Hematopoietic multipotent progenitor cell (in vitro differentiated cells): Measurements from ENCODE around the gene ZDHHC7. TPM values are rescaled to one million over a fixed set of nuclear protein-coding genes. Genes with fewer than 3 reads are reported as not detected.
"Not testable (repeated sequence)": the region's sequence is repeated elsewhere in the genome, so short reads cannot be mapped to it uniquely, and the experiment has no call there.

Source experiments
- DNase-seq, 3 donors: peaks; one replicate each; pipeline ENCODE4 v3.0.0-alpha.2; 2011 to 2015; ENCODE audit warnings: low read depth in 2 of 3, low spot score in 2 of 3
- total RNA-seq: library from RNA; depleted of rRNA; stranded (reverse); fragments of >200 nt; gene quantifications from one replicate; pipeline ENCODE4 v1.2.3, GENCODE V29; 2012

The ZDHHC7 gene
- 56.6 TPM for total RNA-seq

- DNase-seq, result peak; percentile 82 to 91 (median 88)
Observed at GRCh38 chr16:85010931-85011845, at the start of gene ZDHHC7. Gene ZDHHC7, minus strand, starts transcription at chr16:85011535. Its CDS starts 20,917 bp downstream, at chr16:84990618.

GRCh38 chr16:85058909-85059308 is 47.6 kb upstream of the ZDHHC7 start:
- DNase-seq, result no peak

GRCh38 chr16:85057948-85058347 is 46.6 kb upstream of the ZDHHC7 start:
- DNase-seq, result no peak

GRCh38 chr16:85057212-85057889 is 46.0 kb upstream of the ZDHHC7 start:
- DNase-seq, result no peak

GRCh38 chr16:85056211-85056748 is 44.9 kb upstream of the ZDHHC7 start:
- peak in 1 of 3 donors; percentile 33 for DNase-seq

GRCh38 chr16:85055493-85056210 is 44.3 kb upstream of the ZDHHC7 start:
- peak; percentile 44 to 98 (median 95) for DNase-seq

- DNase-seq, result no peak
Observed at GRCh38 chr16:85054948-85055492, 43.7 kb upstream of the ZDHHC7 start.

GRCh38 chr16:85054321-85054720 is 43.0 kb upstream of the ZDHHC7 start:
- not testable (repeated sequence) for DNase-seq

GRCh38 chr16:85052536-85052935 is 41.2 kb upstream of the ZDHHC7 start:
- DNase-seq, result no peak

- no peak for DNase-seq
Observed at GRCh38 chr16:85051683-85052082, 40.3 kb upstream of the ZDHHC7 start.

GRCh38 chr16:85051067-85051581 is 39.8 kb upstream of the ZDHHC7 start:
- DNase-seq, result no peak

GRCh38 chr16:85049706-85050305 is 38.5 kb upstream of the ZDHHC7 start:
- no peak for DNase-seq

- no peak for DNase-seq
Observed at GRCh38 chr16:85048921-85049562, 37.7 kb upstream of the ZDHHC7 start.

- no peak for DNase-seq
Observed at GRCh38 chr16:85047867-85048455, 36.6 kb upstream of the ZDHHC7 start.

- DNase-seq, result peak in 2 of 3 donors; percentile 56 to 62
Observed at GRCh38 chr16:85046931-85047866, 35.9 kb upstream of the ZDHHC7 start.

- no peak for DNase-seq
Observed at GRCh38 chr16:85046472-85046916, 35.2 kb upstream of the ZDHHC7 start.

GRCh38 chr16:85045641-85046471 is 34.5 kb upstream of the ZDHHC7 start:
- DNase-seq, result no peak
